Neural progenitor cell (in vitro differentiated cells): ENCODE data around the gene SEC16A.
A peak's percentile ranks its signal among the peaks of the same experiment; 100 is the strongest.

Experiments
- CTCF ChIP-seq: fragments of 200-600 bp; sonication (generic); IDR thresholded peaks from 2 replicates; pipeline ENCODE4 v1.5.1; 2017; ENCODE audit warnings: antibody characterized with exemption, mild to moderate bottlenecking
- EZH2 ChIP-seq: fragments of 200-600 bp; sonication (generic); IDR thresholded peaks from 2 replicates; pipeline ENCODE4 v1.6.1; 2017; ENCODE audit warnings: antibody characterized with exemption, mild to moderate bottlenecking, moderate library complexity
- EZH2phosphoT487 ChIP-seq: fragments of 200-600 bp; sonication (generic); IDR thresholded peaks from 2 replicates; pipeline ENCODE4 v1.6.1; 2017; ENCODE audit warnings: antibody characterized with exemption

- peak; percentile 55 for TF ChIP-seq CTCF
- no peak for TF ChIP-seq EZH2phosphoT487
- TF ChIP-seq EZH2 = no peak
Observed at GRCh38 chr9:136439481-136440408, 43.1 kb downstream of the SEC16A start, which contains the start of gene INPP5E.
